H1 (cell line): ENCODE measurements around the gene KIF26B. TPM values are rescaled to one million over a fixed set of nuclear protein-coding genes. Genes with fewer than 3 reads are reported as not detected.

Source experiments
- CTCF ChIA-PET: fragments of 300-600 bp; sonication (Branson Sonifier 250); formaldehyde crosslinking; loops from one replicate; lab custom pipeline; 2021; ENCODE audit not compliant: partially characterized antibody; lab: Charles Lee
- POLR2A ChIA-PET: fragments of 300-600 bp; sonication (Branson Sonifier 250); formaldehyde crosslinking; loops from one replicate; lab custom pipeline; 2021; ENCODE audit warnings: inconsistent platforms; ENCODE audit not compliant: partially characterized antibody; lab: Charles Lee
- DNase-seq, 2 experiments: peaks; one replicate each; pipeline versions ENCODE4 v3.0.0 to v3.0.0-alpha.2; 2010 to 2022; ENCODE audit warnings: low spot score in 2 of 2, low read depth in 1 of 2, mixed read lengths in 1 of 2
- FAIRE-seq: peaks from 2 replicates; lab custom pipeline; 2011; peaks lifted over from hg19 to GRCh38; lab: Jason Lieb, UNC
- H2AFZ ChIP-seq: 2 replicates; pipeline ENCODE4 v1.8.1; 2012; ENCODE audit warnings: low read length, inconsistent platforms
- H2AK5ac ChIP-seq: 2 replicates; pipeline ENCODE4 v1.6.1; 2013; ENCODE audit warnings: low read depth, low read length
- H2BK120ac ChIP-seq: replicated peaks from 2 replicates; pipeline ENCODE3; 2013; ENCODE audit warnings: low read depth, low read length, inconsistent platforms
- H2BK12ac ChIP-seq: 2 replicates; pipeline ENCODE4 v1.6.1; 2013; ENCODE audit warnings: low read depth, low read length
- H2BK15ac ChIP-seq: 2 replicates; pipeline ENCODE4 v1.6.1; 2013; ENCODE audit warnings: low read length
- H2BK20ac ChIP-seq: 2 replicates; pipeline ENCODE4 v1.6.1; 2013; ENCODE audit warnings: low read length
- H2BK5ac ChIP-seq: 2 replicates; pipeline ENCODE4 v1.6.1; 2013; ENCODE audit warnings: low read depth, low read length
- H3K14ac ChIP-seq: 2 replicates; pipeline ENCODE4 v1.6.1; 2013; ENCODE audit warnings: inconsistent platforms; ENCODE audit not compliant: insufficient read length
- H3K18ac ChIP-seq: 2 replicates; pipeline ENCODE4 v1.6.1; 2013; ENCODE audit warnings: low read length; ENCODE audit errors: extremely low read depth
- H3K23ac ChIP-seq: 2 replicates; pipeline ENCODE4 v1.6.1; 2013; ENCODE audit warnings: inconsistent platforms; ENCODE audit not compliant: insufficient read length
- H3K23me2 ChIP-seq: 2 replicates; pipeline ENCODE4 v1.6.1; 2013; ENCODE audit warnings: low read depth, low read length
- H3K27ac ChIP-seq: 2 replicates; pipeline ENCODE4 v1.6.1; 2011; ENCODE audit warnings: low read depth, low read length, inconsistent platforms
- H3K27me3 ChIP-seq, 4 experiments: replicated peaks in 1 of 4; 1 replicate in 1 of 4; 2 replicates in 3 of 4; pipeline versions ENCODE4 v1.6.1 to v1.8.1; 2011 to 2013; ENCODE audit warnings: low read length in 3 of 4, mild to moderate bottlenecking in 3 of 4, inconsistent platforms in 2 of 4, mixed read lengths in 2 of 4, moderate library complexity in 1 of 4; ENCODE audit not compliant: control insufficient read depth in 3 of 4, insufficient read depth in 3 of 4; ENCODE audit errors: extremely low read depth in 1 of 4
- H3K36me3 ChIP-seq, 4 experiments: 2 replicates each; pipeline versions ENCODE4 v1.6.1 to v1.8.1; 2011 to 2013; ENCODE audit warnings: mild to moderate bottlenecking in 4 of 4, low read length in 3 of 4, moderate library complexity in 2 of 4, control low read depth in 1 of 4, inconsistent platforms in 1 of 4; ENCODE audit not compliant: insufficient read depth in 4 of 4, control insufficient read depth in 2 of 4
- H3K4ac ChIP-seq: replicated peaks from 2 replicates; pipeline ENCODE3; 2013; ENCODE audit warnings: low read length, low read depth, mixed read lengths, inconsistent platforms; ENCODE audit not compliant: insufficient read length
- H3K4me1 ChIP-seq, 4 experiments: replicated peaks in 1 of 4; 1 replicate in 1 of 4; 2 replicates in 3 of 4; pipeline versions ENCODE4 v1.6.1 to v1.8.1; 2011 to 2013; ENCODE audit warnings: low read length in 3 of 4, inconsistent platforms in 2 of 4, mixed read lengths in 1 of 4; ENCODE audit not compliant: insufficient read depth in 4 of 4, control insufficient read depth in 3 of 4
- H3K4me2 ChIP-seq, 2 experiments: 2 replicates each; pipeline versions ENCODE4 v1.6.1 to v1.8.1; 2011 to 2013; ENCODE audit warnings: low read depth in 2 of 2, low read length in 2 of 2, control low read depth in 1 of 2, inconsistent platforms in 1 of 2, mild to moderate bottlenecking in 1 of 2; ENCODE audit not compliant: insufficient read depth in 1 of 2
- H3K4me3 ChIP-seq, 4 experiments: fragments of 200-600, 300-600 bp in 1 of 4; sonication (generic), shearing (Covaris generic), sonication (Bioruptor Twin) in 1 of 4; 2 replicates each; pipeline versions ENCODE4 v1.5.1 to v1.8.1; 2011 to 2016; ENCODE audit warnings: low read length in 4 of 4, low read depth in 3 of 4, control low read depth in 2 of 4, inconsistent platforms in 2 of 4, mild to moderate bottlenecking in 2 of 4, mixed read lengths in 1 of 4, moderate library complexity in 1 of 4; ENCODE audit not compliant: insufficient read depth in 2 of 4; ENCODE audit errors: extremely low read depth in 1 of 4
- H3K56ac ChIP-seq: replicated peaks from 2 replicates; pipeline ENCODE3; 2013; ENCODE audit warnings: low read depth, mild to moderate bottlenecking, mixed read lengths, low read length, inconsistent platforms; ENCODE audit not compliant: insufficient read length
- H3K79me1 ChIP-seq: 2 replicates; pipeline ENCODE4 v1.6.1; 2013; ENCODE audit warnings: low read depth, low read length, control low read depth
- H3K79me2 ChIP-seq, 2 experiments: 2 replicates each; pipeline versions ENCODE4 v1.6.1 to v1.8.1; 2012 to 2013; ENCODE audit warnings: low read length in 2 of 2, mild to moderate bottlenecking in 2 of 2, inconsistent platforms in 1 of 2; ENCODE audit not compliant: insufficient read depth in 2 of 2, control insufficient read depth in 1 of 2
- H3K9ac ChIP-seq, 4 experiments: replicated peaks in 1 of 4; 1 replicate in 1 of 4; 2 replicates in 3 of 4; pipeline versions ENCODE4 v1.6.1 to v1.8.1; 2011 to 2013; ENCODE audit warnings: low read depth in 3 of 4, low read length in 3 of 4, control low read depth in 2 of 4, mild to moderate bottlenecking in 2 of 4, moderate library complexity in 2 of 4, inconsistent platforms in 1 of 4; ENCODE audit errors: extremely low read depth in 1 of 4
- H3K9me3 ChIP-seq, 2 experiments: 2 replicates each; pipeline versions ENCODE4 v1.6.1 to v1.8.1; 2012 to 2013; ENCODE audit warnings: mild to moderate bottlenecking in 2 of 2, moderate library complexity in 2 of 2, control low read depth in 1 of 2, inconsistent platforms in 1 of 2, low read depth in 1 of 2, low read length in 1 of 2, mixed read lengths in 1 of 2; ENCODE audit not compliant: insufficient read depth in 2 of 2
- H4K20me1 ChIP-seq, 2 experiments: replicated peaks in 1 of 2; 2 replicates each; pipeline versions ENCODE3 to v1.8.1; 2011 to 2013; ENCODE audit warnings: inconsistent platforms in 2 of 2, low read length in 2 of 2, mild to moderate bottlenecking in 1 of 2; ENCODE audit not compliant: insufficient read depth in 2 of 2, control insufficient read depth in 1 of 2
- H4K5ac ChIP-seq: 2 replicates; pipeline ENCODE4 v1.6.1; 2013; ENCODE audit warnings: low read length, low read depth, mixed read lengths, inconsistent platforms; ENCODE audit not compliant: insufficient read length
- H4K8ac ChIP-seq: 2 replicates; pipeline ENCODE4 v1.8.0; 2013; ENCODE audit warnings: mild to moderate bottlenecking, moderate library complexity, low read length, inconsistent platforms; ENCODE audit not compliant: insufficient read depth; ENCODE audit errors: extremely low read depth
- H4K91ac ChIP-seq: replicated peaks from 2 replicates; pipeline ENCODE3; 2013; ENCODE audit warnings: low read length, mixed read lengths, inconsistent platforms; ENCODE audit not compliant: insufficient read length
- CBX8 ChIP-seq: fragments of 300-800, 300-1000 bp; sonication (generic); IDR thresholded peaks from 2 replicates; pipeline ENCODE4 v1.7.1; 2016; ENCODE audit warnings: low read depth, low read length, borderline replicate concordance
- CHD1 ChIP-seq: IDR thresholded peaks from 2 replicates; pipeline ENCODE4 v1.6.1; 2012; ENCODE audit warnings: low read depth, low read length, improper control_type of control experiment
- CREB1 ChIP-seq: IDR thresholded peaks from 2 replicates; pipeline ENCODE4 v1.6.1; 2012; ENCODE audit warnings: inconsistent platforms
- EZH2 ChIP-seq: fragments of 200-600 bp; sonication (generic); IDR thresholded peaks from 2 replicates; pipeline ENCODE4 v1.7.1; 2012; ENCODE audit warnings: low read depth, mild to moderate bottlenecking, moderate library complexity, low read length, inconsistent platforms; ENCODE audit not compliant: severe bottlenecking
- JUN ChIP-seq: IDR thresholded peaks from 2 replicates; pipeline ENCODE4 v1.6.1; 2011; ENCODE audit warnings: low read depth, mild to moderate bottlenecking, improper control_type of control experiment, low read length
- JUND ChIP-seq: IDR thresholded peaks from 2 replicates; pipeline ENCODE4 v1.6.1; 2011; ENCODE audit warnings: mild to moderate bottlenecking, improper control_type of control experiment, low read length
- KDM1A ChIP-seq: fragments of 200-600, 300-600 bp; sonication (generic); IDR thresholded peaks from 2 replicates; pipeline ENCODE4 v1.7.1; 2016; ENCODE audit warnings: mild to moderate bottlenecking, low read length, borderline replicate concordance
- RFX5 ChIP-seq: IDR thresholded peaks from 2 replicates; pipeline ENCODE4 v1.6.1; 2011; ENCODE audit warnings: low read depth, low read length, improper control_type of control experiment, borderline replicate concordance
- SAP30 ChIP-seq: fragments of 300-600 bp; sonication (generic); IDR thresholded peaks from 2 replicates; pipeline ENCODE4 v1.7.1; 2012; ENCODE audit warnings: low read length, moderate library complexity, mild to moderate bottlenecking, inconsistent platforms; ENCODE audit not compliant: insufficient read depth, insufficient replicate concordance
- SIN3A ChIP-seq, 2 experiments: IDR thresholded peaks in 1 of 2; conservative IDR thresholded peaks in 1 of 2; 2 replicates each; pipeline ENCODE4 v1.6.1; 2011 to 2012; ENCODE audit warnings: low read length in 2 of 2, improper control_type of control experiment in 1 of 2, low read depth in 1 of 2, mild to moderate bottlenecking in 1 of 2
- SIRT6 ChIP-seq: IDR thresholded peaks from one replicate; pipeline ENCODE4 v1.7.1; 2012; ENCODE audit warnings: low read length, inconsistent platforms
- SUZ12 ChIP-seq: fragments of 200-600 bp; sonication (generic); IDR thresholded peaks from 2 replicates; pipeline ENCODE4 v1.6.1; 2012; ENCODE audit warnings: mild to moderate bottlenecking, inconsistent platforms, low read length, moderate library complexity, mixed read lengths
- TAF7 ChIP-seq: optimal IDR thresholded peaks from 2 replicates; pipeline ENCODE3; 2011; ENCODE audit warnings: low read depth, mild to moderate bottlenecking, inconsistent platforms, low read length, moderate library complexity, borderline replicate concordance
- WGBS, 2 experiments: shearing (Covaris generic) in 1 of 2; methylation state at CpG; one replicate each; pipeline versions ENCODE4 v1.1.6 to v1.1.7; 2013 to 2015; ENCODE audit warnings: low lambda C conversion rate in 2 of 2, mixed read lengths in 2 of 2, inconsistent platforms in 1 of 2, low coverage in 1 of 2, missing lambda C conversion rate in 1 of 2; ENCODE audit not compliant: insufficient replicate concordance in 2 of 2, insufficient coverage in 1 of 2, insufficient read length in 1 of 2; ENCODE audit errors: extremely low coverage in 1 of 2, missing lambda C conversion rate in 1 of 2; 5-methylcytosine and 5-hydroxymethylcytosine counted together
- polyA plus RNA-seq, 7 experiments: library from polyadenylated mRNA; depleted of rRNA in 3 of 7; stranded (reverse) in 5 of 7; unstranded in 2 of 7; fragments of >200 nt in 5 of 7; fragments of 200-250 nt in 2 of 7; gene quantifications; 1 replicate in 5 of 7; 2 replicates in 1 of 7; 4 replicates in 1 of 7; pipeline versions ENCODE4 v1.2.1 to v1.2.3, GENCODE V29; 2011 to 2013; ENCODE audit warnings: missing spikeins in 2 of 7, mixed read lengths in 2 of 7
- total RNA-seq: library from RNA; stranded (reverse); fragmentation: NEBNext Ultra II Directional; extraction: Animal tissue kit (Norgen Biotek cat#: 25700); gene quantifications from 2 replicates; pipeline ENCODE4 v1.2.1, GENCODE V29; 2021
- TF ChIP-seq, protein P1 (sequence below): IDR thresholded peaks from 2 replicates; pipeline ENCODE4 v1.6.1; 2011; ENCODE audit warnings: low read length, improper control_type of control experiment

The KIF26B gene
- total and polyA plus RNA-seq, 2 of the 8 experiments (the other 6 are each of a cell fraction or from before 2014, with no cell fraction given) = 0.06 to 0.28 TPM

DNA sequence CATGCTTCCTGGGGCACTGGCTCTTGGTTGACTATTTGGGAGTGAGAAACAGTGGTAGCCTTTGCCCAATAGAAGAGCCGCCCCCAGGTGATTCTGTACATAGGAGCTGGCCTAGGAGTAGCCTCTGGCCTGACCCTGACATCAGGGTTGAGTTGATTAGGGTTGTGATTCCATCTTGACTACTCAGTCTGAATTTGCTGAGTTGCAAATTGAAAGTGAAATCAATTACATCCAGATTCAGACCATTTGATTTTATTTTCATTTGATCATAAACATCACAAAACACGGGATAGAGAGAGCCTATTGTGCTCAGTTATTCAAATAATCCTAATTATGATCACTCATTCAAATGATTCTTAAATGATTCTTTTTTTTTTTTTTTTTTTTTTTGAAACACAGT is 253.2 kb downstream of the KIF26B start:
- H3K4me3 ChIP-seq = no peak overlapping the region
- H4K91ac ChIP-seq = no peak overlapping the region
- H2BK5ac ChIP-seq = no peak overlapping the region
- no peaks in the 10 kb centered on the region for H3K9me3 ChIP-seq
- no peak overlapping the region for H2BK20ac ChIP-seq
- no peak overlapping the region for H2BK12ac ChIP-seq
- DNase-seq (no peak), FAIRE-seq (no peak)
- H3K27ac ChIP-seq = no peak overlapping the region
- H3K14ac ChIP-seq = no peak overlapping the region
- H3K79me2 ChIP-seq = no peaks in the 10 kb centered on the region
- H4K20me1 ChIP-seq = no peaks in the 10 kb centered on the region
- no peak overlapping the region for H2BK15ac ChIP-seq
- no peak overlapping the region for H2AFZ ChIP-seq
- H3K56ac ChIP-seq = no peak overlapping the region
- no peaks in the 10 kb centered on the region for H3K79me1 ChIP-seq
- H3K9ac ChIP-seq = no peak overlapping the region
- H3K4me2 ChIP-seq = no peak overlapping the region
- no peaks in the 10 kb centered on the region; a peak in 1 of 7 replicates for H3K4me1 ChIP-seq
- no peak overlapping the region for H4K5ac ChIP-seq
- H3K18ac ChIP-seq = no peak overlapping the region
- no peak overlapping the region for H2BK120ac ChIP-seq
- POLR2A ChIA-PET = no interaction called here
- 85% methylated on average over 2 of the region's 2 CpGs; no CpG with 5 or more reads in 1 of the 2 experiments for WGBS, 2 experiments
- CTCF ChIA-PET = interaction anchor here (1.5 kb wide), 1 partner anchor 212 kb away, joined by 3 read pairs; no protein-coding TSS in a partner anchor
- H4K8ac ChIP-seq = no peak overlapping the region
- no peaks in the 10 kb centered on the region for H3K36me3 ChIP-seq
- H3K23ac ChIP-seq = no peak overlapping the region
- no peak overlapping the region for H2AK5ac ChIP-seq
- H3K27me3 ChIP-seq = no peaks in the 10 kb centered on the region
- H3K4ac ChIP-seq = no peak overlapping the region
- H3K23me2 ChIP-seq = no peaks in the 10 kb centered on the region
- TF ChIP-seq SIN3A (conservative IDR thresholded peaks at IDR 0.05 in 1 of 2, IDR thresholded peaks at IDR 0.05 in 1 of 2; ENCODE audit: low read depth in 1 of 2, low read length in 2 of 2) = no peak
- no peak for TF ChIP-seq JUND
- TF ChIP-seq SAP30 = no peak
- TF ChIP-seq EZH2 = no peak
- no peak for TF ChIP-seq SUZ12
- TF ChIP-seq, protein P1, sequence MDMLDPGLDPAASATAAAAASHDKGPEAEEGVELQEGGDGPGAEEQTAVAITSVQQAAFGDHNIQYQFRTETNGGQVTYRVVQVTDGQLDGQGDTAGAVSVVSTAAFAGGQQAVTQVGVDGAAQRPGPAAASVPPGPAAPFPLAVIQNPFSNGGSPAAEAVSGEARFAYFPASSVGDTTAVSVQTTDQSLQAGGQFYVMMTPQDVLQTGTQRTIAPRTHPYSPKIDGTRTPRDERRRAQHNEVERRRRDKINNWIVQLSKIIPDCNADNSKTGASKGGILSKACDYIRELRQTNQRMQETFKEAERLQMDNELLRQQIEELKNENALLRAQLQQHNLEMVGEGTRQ = no peak
- TF ChIP-seq SIRT6 = no peak
- no peak for TF ChIP-seq JUN
- no peak for TF ChIP-seq TAF7
- no peak for TF ChIP-seq CREB1
- TF ChIP-seq CHD1 = no peak
- TF ChIP-seq RFX5 = no peak
- no peak for TF ChIP-seq CBX8
- no peak for TF ChIP-seq KDM1A
